NCI-H128 (cell line): ENCODE results near the gene UNC13C.

Experiments used
- DNase-seq: peaks from one replicate; lab custom pipeline; 2025; ENCODE audit not compliant: unreplicated experiment; lab: John Stamatoyannopoulos, UW

Gene UNC13C

DNA sequence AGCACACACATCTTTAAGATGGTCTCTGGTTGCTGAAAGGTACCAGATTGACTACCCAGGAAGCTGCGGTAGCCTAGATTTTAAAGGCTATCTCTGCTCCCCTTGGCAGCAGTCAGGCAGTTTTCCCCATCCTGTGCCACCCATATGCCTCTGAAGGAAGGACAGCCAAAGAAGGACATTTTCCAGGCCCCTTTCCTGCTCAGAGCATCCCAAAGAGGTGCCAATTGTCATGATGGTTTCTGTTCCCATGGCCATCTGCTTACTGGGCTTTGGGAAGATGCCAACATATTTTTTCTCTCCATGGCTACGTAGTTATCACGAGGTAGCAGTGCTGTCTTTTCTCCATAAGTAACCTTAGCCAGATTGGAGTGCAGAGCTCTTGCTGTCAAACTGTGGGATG lies 39.7 kb downstream of the UNC13C start:
- DNase-seq, result no peak

- no peak for DNase-seq
Measured at GRCh38 chr15:54026258-54026657, 48.0 kb downstream of the UNC13C start.

DNA sequence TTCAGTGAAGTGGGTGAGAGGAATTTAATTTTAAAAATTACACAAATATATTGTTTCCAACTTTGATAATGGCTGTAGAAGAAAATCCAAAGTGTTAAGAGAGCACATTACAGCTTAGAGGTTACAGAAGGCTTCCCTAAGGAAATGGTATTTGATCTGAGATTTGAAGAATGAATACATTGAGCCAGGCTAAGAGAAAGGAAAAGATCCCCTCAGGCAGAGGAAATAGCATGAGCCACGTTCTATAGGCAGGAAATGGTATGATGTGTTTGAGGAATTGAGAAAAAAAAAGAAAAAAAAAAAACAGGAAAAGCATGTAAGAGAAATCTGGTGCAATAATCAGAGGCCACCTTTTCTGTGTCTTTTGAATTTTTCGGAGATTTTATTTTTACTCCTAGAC lies 48.6 kb downstream of the UNC13C start:
- no peak for DNase-seq

DNA sequence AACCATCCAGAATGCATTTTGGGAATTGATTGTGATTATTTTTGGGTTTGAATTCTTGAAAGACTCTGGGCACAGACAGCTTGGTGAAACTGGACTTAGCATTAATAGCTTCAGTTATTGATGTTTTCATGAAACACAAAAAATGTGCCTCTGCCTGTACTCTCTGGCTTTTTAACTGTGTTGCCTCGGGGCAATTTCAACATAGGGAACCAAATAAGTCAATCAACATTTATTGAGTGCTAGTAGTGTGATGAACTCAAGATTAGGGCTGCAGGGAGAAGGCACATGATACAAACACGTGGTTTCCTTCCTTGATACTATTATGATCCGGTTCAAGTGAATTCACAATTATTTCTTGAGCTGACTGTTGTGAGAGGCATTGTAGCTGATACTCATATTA lies 50.8 kb downstream of the UNC13C start:
- DNase-seq, result no peak

DNA sequence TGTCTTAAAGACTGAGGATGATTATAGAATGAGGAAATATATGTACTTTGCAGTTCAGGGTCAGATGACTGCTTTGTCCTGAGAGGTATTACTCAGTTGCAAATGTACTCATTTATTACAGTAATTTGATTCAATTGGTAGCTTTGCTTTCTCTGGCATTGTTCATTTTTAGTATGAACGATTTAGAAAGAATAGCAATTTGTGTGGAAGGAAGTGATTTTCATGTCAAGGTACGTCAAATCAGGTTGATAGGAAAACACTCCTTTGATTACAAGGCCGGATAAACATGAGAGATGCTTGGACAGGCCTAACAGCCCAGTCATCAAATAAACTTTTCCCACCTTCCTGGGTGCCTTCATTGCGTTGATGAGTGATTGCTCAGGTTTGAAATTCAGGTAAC lies 53.8 kb downstream of the UNC13C start:
- DNase-seq, result no peak

DNA sequence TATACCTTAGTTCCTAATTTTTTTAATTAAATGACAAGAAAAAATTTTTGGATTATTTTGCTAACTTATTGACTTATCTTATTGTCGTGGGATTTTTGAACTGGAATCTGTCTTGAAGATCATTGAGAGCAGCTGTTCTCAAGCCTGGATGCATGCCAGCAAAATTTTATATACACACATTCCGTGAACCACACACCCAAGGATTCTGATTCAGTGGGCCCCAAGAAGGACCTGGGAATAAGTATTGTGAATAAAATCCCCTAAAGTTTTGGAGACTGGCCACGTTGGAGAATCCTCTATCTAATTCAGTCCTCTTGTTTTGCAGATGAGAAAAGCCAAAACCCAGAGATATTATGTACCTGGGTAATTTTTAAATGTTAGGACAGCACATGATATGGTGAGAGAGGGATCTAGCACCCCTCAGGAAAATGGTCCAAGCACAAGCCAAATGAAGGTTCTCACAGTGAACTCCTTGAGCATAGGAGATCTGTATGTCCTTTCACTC lies 55.2 kb downstream of the UNC13C start:
- DNase-seq, result no peak

- no peak for DNase-seq
Measured at GRCh38 chr15:54033869-54034458, 55.7 kb downstream of the UNC13C start.

DNA sequence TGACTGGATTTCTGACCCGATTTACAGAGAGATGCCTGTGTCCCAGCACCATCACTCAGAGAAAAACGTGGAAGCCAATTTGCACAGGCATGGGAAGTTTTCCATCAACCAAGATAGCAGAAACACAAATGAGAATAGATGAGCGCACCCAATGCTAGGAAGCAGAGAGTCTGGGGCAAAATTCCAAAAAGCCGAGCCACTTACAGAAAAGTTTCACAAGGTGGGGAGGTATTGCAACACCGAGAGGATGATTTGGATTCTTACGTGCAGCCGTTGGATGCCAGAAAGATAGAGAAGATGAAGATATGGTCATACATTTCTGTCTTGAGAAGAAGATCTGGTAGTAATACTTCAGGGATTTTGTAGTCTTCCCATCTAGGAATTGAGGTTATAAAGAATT lies 57.4 kb downstream of the UNC13C start:
- no peak for DNase-seq

DNA sequence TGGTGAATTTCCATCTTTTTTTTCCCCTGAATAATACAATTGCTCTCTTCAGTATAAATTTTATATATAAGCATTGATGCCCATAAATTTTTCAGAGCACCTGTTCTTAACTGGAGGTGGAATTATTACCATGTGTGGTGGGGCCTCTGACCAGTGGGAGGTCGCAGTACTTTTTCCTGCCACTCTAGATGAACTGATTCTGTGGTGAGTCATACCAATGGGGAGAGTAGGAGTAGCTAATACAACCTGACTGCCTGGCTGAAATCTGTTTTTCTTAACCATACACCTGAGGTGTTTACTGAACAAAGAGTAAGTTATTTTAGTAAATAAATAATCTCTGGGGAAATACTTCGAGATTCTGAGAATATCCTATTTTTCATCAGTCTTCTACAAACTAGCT lies 67.2 kb downstream of the UNC13C start:
- no peak for DNase-seq

DNA sequence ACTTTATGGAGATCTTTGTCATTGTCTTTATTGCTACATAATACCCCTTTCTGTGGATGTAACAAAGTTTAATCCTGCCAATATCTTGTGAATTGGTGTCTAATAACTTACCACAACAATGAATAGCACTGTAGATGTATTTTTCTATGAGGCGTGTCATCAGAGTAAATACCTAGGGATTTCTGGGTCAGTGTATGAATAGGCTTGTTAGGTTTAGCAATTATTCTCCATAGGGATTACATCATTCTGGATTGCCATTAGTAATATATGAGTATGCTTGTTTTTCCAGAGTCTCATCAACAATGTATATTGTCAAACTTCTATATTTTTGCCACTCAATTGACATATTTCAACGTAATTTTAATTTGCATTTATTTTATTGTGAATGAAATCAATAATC lies 67.9 kb downstream of the UNC13C start:
- DNase-seq, result no peak

GRCh38 chr15:54064365-54064764 lies 86.1 kb downstream of the UNC13C start:
- DNase-seq, result no peak

- DNase-seq, result no peak
Measured at GRCh38 chr15:54066403-54066802, 88.2 kb downstream of the UNC13C start.

- no peak for DNase-seq
Measured at GRCh38 chr15:54082836-54083492, 104.7 kb downstream of the UNC13C start.

DNA sequence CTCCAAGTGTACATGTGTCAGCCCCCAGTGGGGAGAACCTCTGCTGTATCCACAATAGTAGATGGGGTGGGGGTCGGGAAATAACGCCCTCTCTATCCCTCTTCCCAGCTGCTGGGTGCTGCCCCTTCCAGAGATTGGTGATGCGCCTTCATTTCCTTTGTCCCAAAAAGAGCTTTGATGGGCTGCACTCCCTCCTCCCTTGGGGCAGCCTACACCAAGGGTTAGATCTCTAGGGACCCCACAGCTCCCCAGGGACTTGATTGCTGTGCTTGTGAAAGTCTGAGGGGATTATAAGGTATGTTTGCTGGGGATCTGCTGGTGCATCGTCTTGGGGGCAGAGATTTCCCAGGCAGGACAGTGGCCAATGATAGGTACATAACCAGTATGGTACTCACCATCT lies 105.3 kb downstream of the UNC13C start:
- no peak for DNase-seq

DNA sequence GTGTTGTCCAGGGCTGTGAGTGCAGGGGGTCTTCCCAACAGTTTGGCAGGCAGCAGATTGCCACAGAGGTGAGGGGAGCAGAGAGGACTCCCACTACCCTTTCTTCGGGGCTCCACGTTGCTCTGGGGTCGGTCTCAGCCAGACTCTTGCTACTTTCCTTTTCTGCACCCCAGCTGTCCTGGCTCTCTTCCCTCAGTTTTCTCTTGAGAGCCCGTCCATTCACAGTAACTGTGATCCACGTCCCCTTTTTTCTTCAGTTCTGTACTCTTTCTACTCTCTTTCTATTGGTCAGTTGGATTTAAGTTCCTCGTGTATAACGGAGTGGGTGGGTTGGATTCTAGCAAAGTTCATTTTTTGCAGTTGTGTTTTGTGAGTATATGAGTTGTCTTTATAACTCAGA lies 105.8 kb downstream of the UNC13C start:
- DNase-seq, result no peak

- DNase-seq, result no peak
Measured at GRCh38 chr15:54088837-54089236, 110.6 kb downstream of the UNC13C start.

DNA sequence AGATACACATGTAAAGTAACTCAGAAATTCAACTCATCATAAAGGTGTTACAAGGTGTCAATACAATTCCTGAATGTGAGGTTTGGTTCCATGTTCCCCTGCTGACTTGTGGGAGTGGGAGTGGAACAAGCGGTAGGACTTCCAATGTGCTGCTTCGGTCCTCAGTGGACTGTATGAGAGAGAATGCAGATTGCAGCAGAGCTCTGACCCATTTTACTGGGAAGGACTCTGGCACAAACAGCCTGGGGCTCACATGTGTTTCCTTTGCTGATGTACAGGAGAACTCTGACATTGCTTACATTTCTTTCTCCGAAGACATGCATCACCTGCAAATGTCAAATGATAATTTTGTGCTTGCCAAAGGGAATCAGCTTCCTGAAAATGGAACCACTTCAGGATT lies 111.5 kb downstream of the UNC13C start:
- no peak for DNase-seq

- DNase-seq, result no peak
Measured at GRCh38 chr15:54091651-54092050, 113.4 kb downstream of the UNC13C start.

DNA sequence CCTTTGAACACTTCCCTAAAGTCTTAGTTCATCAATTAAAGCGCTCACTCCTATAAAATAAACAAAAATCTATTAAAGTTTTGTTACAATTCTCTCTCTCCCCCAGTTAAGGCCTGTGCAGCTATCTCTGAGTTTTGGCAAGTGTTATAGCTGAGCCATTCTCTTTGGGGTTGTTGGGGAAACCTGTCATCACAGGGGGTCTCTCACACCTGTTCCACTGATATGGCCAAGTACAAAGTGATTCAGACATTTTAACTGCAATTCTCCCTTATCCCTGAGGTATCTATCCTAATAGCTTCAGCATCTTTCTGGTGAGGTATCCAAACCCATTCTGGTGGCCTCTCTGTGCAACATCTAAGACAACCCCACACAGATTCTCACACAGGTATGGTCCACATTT lies 116.4 kb downstream of the UNC13C start:
- DNase-seq, result no peak

DNA sequence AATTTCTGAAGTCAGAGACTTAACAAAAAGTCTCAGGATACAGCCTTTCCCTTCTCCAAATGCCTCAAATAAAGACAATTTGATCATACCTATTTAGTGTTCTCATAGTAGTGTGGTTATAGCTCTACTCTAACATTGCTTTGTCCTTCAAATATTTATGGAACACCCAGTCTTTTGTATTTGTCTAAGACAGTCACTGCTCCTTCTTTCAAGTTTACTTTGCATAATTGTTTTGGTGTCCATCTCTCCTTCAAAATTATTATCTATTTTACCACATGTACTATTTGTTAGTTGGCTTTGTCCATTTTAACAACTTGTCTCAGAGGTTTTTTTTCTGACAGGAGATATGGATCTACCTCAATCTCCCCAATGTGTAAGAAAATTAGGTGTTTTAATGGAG lies 118.8 kb downstream of the UNC13C start:
- DNase-seq, result no peak

GRCh38 chr15:54099010-54099409 lies 120.8 kb downstream of the UNC13C start:
- DNase-seq, result no peak

- DNase-seq, result no peak
Measured at GRCh38 chr15:54101664-54102270, 123.5 kb downstream of the UNC13C start.

DNA sequence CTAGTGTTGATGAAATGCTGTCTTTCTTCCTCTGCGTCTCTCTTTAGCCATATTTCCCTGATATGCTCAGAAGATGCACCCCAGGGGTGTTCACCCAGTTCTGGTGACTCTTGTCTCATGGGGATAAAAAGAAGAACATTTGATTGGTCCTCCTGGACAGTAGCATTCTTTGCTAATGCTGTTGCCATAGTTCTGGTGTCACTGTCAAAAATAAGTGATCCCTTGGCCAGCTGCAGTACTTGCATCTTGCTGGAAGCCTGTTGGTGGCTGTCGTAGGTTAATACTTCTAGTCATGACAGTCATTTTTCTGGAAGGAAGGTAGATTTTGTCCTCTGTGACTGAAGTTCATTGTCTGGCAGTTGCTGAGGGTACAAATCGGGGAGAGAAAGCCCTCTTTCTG lies 124.5 kb downstream of the UNC13C start:
- no peak for DNase-seq
